Right lobe of liver (tissue), 6 donors: Measurements from ENCODE around the gene AVPI1. TPM values are rescaled to one million over a fixed set of nuclear protein-coding genes. Genes with fewer than 3 reads are reported as not detected.

Experiments used
- ATAC-seq, 4 donors: fragments of 200-7000 bp; cut with Tn5 transposase; one replicate each; pipeline ENCODE4 v1.9.1; 2020; ENCODE audit warnings: mild to moderate bottlenecking in 4 of 4, moderate library complexity in 4 of 4
- DNase-seq, 3 donors: peaks; one replicate each; pipeline ENCODE4 v3.0.0-alpha.2; 2020
- H3K27ac ChIP-seq, 3 donors: fragments of 200-600 bp; one replicate each; pipeline ENCODE4 v1.8.0; 2022
- H3K27me3 ChIP-seq, 2 donors: fragments of 200-600 bp; one replicate each; pipeline ENCODE4 v1.8.0; 2022
- H3K36me3 ChIP-seq, 4 donors: fragments of 200-600 bp; sonication (generic) in 1 of 4; one replicate each; pipeline versions ENCODE4 v1.5.1 to v1.8.0; 2017 to 2022; ENCODE audit warnings: control low read depth in 1 of 4
- H3K4me1 ChIP-seq, 4 donors: fragments of 200-600 bp; sonication (generic) in 1 of 4; one replicate each; pipeline versions ENCODE4 v1.5.1 to v1.8.0; 2017 to 2022; ENCODE audit warnings: control low read depth in 1 of 4
- H3K4me3 ChIP-seq, 3 donors: fragments of 200-600 bp; one replicate each; pipeline ENCODE4 v1.8.0; 2022
- H3K9me3 ChIP-seq, 4 donors: fragments of 200-600 bp; sonication (generic) in 1 of 4; one replicate each; pipeline versions ENCODE4 v1.5.1 to v1.8.0; 2017 to 2022; ENCODE audit warnings: control low read depth in 1 of 4
- CTCF ChIP-seq, 4 donors: fragments of 200-600 bp in 3 of 4; fragments of 450-650 bp in 1 of 4; IDR thresholded peaks; one replicate each; pipeline versions ENCODE4 v1.5.1 to v1.8.0; 2016 to 2022; ENCODE audit warnings: antibody characterized with exemption in 4 of 4, mild to moderate bottlenecking in 2 of 4
- POLR2A ChIP-seq: fragments of 450-650 bp; IDR thresholded peaks from one replicate; pipeline ENCODE4 v1.6.1; 2017; ENCODE audit warnings: antibody characterized with exemption, mild to moderate bottlenecking
- WGBS: methylation state at CpG from one replicate; pipeline ENCODE4 v1.1.6; 2018; ENCODE audit warnings: low coverage, low lambda C conversion rate; ENCODE audit not compliant: insufficient coverage; ENCODE audit errors: missing lambda C conversion rate; 5-methylcytosine and 5-hydroxymethylcytosine counted together
- intact Hi-C, 2 donors: fragments of 100-400 bp; cut with DNase I; formaldehyde crosslinking; loops; one replicate each; pipeline versions ENCODE4 v1.11.2 to v1.14.1; 2022
- total RNA-seq, 6 experiments: library from RNA; depleted of rRNA in 2 of 6; stranded (reverse); fragments of >200 nt in 2 of 6; fragmentation: NEBNext Ultra II Directional in 3 of 6; extraction: Animal tissue kit (Norgen Biotek cat#: 25700) in 3 of 6; gene quantifications; one replicate each; pipeline versions ENCODE4 v1.1.0 to v1.2.4, GENCODE V29; 2016 to 2023
- donor health status: DM: no; HTN: yes; CAD: no.
- donor health status: DM: no; HTN: no; CAD: no.
- donor health status: DM: no; HTN: no; CAD: no.
- donor health status: DM: no; HTN: yes; CAD: no.
- donor health status: DM: no; HTN: yes; CAD: no.

The AVPI1 gene
- total RNA-seq, 6 experiments from 2014 or later: 10.3 to 27.0 (median 20.2) TPM

DNA sequence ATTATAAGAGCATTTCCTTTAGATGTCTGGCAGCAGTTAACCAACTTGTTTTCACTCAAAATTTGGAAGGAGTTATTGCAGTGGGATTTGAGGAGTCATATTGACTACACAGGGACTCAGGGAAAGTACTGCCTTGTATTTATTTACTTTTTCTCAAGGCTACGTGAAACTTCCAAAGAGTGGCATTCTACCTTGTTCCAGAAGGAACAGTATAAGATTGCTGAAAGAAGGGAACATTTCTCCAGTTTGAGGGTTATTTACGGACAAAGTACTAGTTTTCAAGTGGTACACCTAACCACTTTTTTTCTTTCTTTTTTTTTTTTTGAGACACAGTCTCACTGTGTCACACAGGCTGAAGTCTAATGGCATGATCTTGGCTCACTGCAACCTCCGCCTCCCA is 58.8 kb downstream of the AVPI1 start:
- Histone ChIP-seq H3K27ac (no peak overlapping the region), H3K36me3 (no peaks in the 10 kb centered on the region), H3K4me3 (no peak overlapping the region), H3K27me3 (no peaks in the 10 kb centered on the region), H3K4me1 (peaks cover 0 to 6% (median 0%) of the 10 kb centered on the region in 4 donors), H3K9me3 (no peaks in the 10 kb centered on the region)
- TF ChIP-seq CTCF (IDR thresholded peaks at IDR 0.05): no peak
- no peak for TF ChIP-seq POLR2A
- DNase-seq: no peak
- intact Hi-C loops: no loop called here
- no peak for ATAC-seq
- 83% methylated on average over 3 of the region's 3 CpGs for WGBS

- Histone ChIP-seq H3K9me3 (no peaks in the 10 kb centered on the region), H3K27me3 (no peaks in the 10 kb centered on the region), H3K36me3 (no peaks in the 10 kb centered on the region), H3K4me3 (no peak overlapping the region), H3K4me1 (peaks cover 0 to 10% (median 0%) of the 10 kb centered on the region in 4 donors), H3K27ac (no peak overlapping the region)
- intact Hi-C loops: no loop called here
- TF ChIP-seq CTCF (IDR thresholded peaks at IDR 0.05) (no peak), POLR2A (no peak)
- DNase-seq (no peak), ATAC-seq (no peak)
- 57% methylated on average over 3 of the region's 4 CpGs for WGBS
Measured at GRCh38 chr10:97627731-97628130, 59.3 kb downstream of the AVPI1 start.

Other genes with a start within 250 kb of the AVPI1 start
- gene EXOSC1, start 241.2 kb downstream of the AVPI1 start, total RNA-seq: 10 to 100 TPM in 5 of 6 experiments, 1 to 10 TPM in 1; 9.2 to 19.1 (median 11.8) TPM
- 10 to 100 TPM; 15.8 to 27.0 (median 22.8) TPM for gene ZDHHC16, start 241.1 kb downstream of the AVPI1 start, total RNA-seq
- gene MMS19, start 188.8 kb downstream of the AVPI1 start, total RNA-seq: 10 to 100 TPM; 18.7 to 40.7 (median 20.3) TPM
- gene UBTD1, start 188.3 kb downstream of the AVPI1 start, total RNA-seq: 1 to 10 TPM; 5.4 to 8.8 (median 7.0) TPM
- under 1 TPM in 4 of 6 experiments, not detected in 2; 0.28 to 0.81 (median 0.50) TPM for gene ANKRD2, start 114.5 kb downstream of the AVPI1 start, total RNA-seq
- 10 to 100 TPM; 16.8 to 92.9 (median 36.5) TPM for gene HOGA1, start 102.9 kb downstream of the AVPI1 start, total RNA-seq
- 1 to 10 TPM in 5 of 6 experiments, not detected in 1; 1.2 to 4.1 (median 2.2) TPM for gene C10orf62, start 97.5 kb downstream of the AVPI1 start, total RNA-seq
- gene MORN4, start 53.7 kb downstream of the AVPI1 start, total RNA-seq: 1 to 10 TPM in 4 of 6 experiments, under 1 TPM in 2; 0.69 to 3.9 (median 1.6) TPM
- gene PI4K2A, start 46.6 kb downstream of the AVPI1 start, total RNA-seq: 10 to 100 TPM in 3 of 6 experiments, 1 to 10 TPM in 3; 6.2 to 18.1 (median 11.4) TPM
- gene MARVELD1, start 26.5 kb upstream of the AVPI1 start, total RNA-seq: 1 to 10 TPM; 1.5 to 3.1 (median 2.3) TPM
- gene ZFYVE27, start 49.9 kb upstream of the AVPI1 start, total RNA-seq: 10 to 100 TPM in 5 of 6 experiments, 1 to 10 TPM in 1; 9.2 to 19.3 (median 12.6) TPM
- 1 to 10 TPM; 1.6 to 6.6 (median 4.5) TPM for gene SFRP5, start 84.8 kb upstream of the AVPI1 start, total RNA-seq
- gene GOLGA7B, start 162.6 kb upstream of the AVPI1 start, total RNA-seq: under 1 TPM; 0.06 to 0.28 (median 0.14) TPM